Measurements from ENCODE around the gene DIO2.
A peak's percentile ranks its signal among the peaks of the same experiment; 100 is the strongest.

The DIO2 gene

GRCh38 chr14:80176893-80177292 is 34.4 kb downstream of the DIO2 start:
- DNase-seq (ENCODE audit: low read depth): no peak
- no peak for TF ChIP-seq CTCF (conservative IDR thresholded peaks at IDR 0.05; ENCODE audit: low read depth, low read length)
- no peak overlapping the region for H3K4me3 ChIP-seq (ENCODE audit: low read depth, low read length)

GRCh38 chr14:80172375-80173051 is 38.8 kb downstream of the DIO2 start:
- DNase-seq (ENCODE audit: low read depth): no peak
- no peak for TF ChIP-seq CTCF (conservative IDR thresholded peaks at IDR 0.05; ENCODE audit: low read depth, low read length)
- no peak overlapping the region for H3K4me3 ChIP-seq (ENCODE audit: low read depth, low read length)

GRCh38 chr14:80167793-80168448 is 43.4 kb downstream of the DIO2 start:
- TF ChIP-seq CTCF (conservative IDR thresholded peaks at IDR 0.05; ENCODE audit: low read depth, low read length): no peak
- no peak for DNase-seq (ENCODE audit: low read depth)
- no peak overlapping the region for H3K4me3 ChIP-seq (ENCODE audit: low read depth, low read length)

GRCh38 chr14:80164991-80165721 is 46.1 kb downstream of the DIO2 start:
- H3K4me3 ChIP-seq (ENCODE audit: low read depth, low read length): no peak overlapping the region
- TF ChIP-seq CTCF (conservative IDR thresholded peaks at IDR 0.05; ENCODE audit: low read depth, low read length): no peak
- peak; percentile 61 for DNase-seq (ENCODE audit: low read depth)

GRCh38 chr14:80152763-80153162 is 58.5 kb downstream of the DIO2 start:
- TF ChIP-seq CTCF (conservative IDR thresholded peaks at IDR 0.05; ENCODE audit: low read depth, low read length): no peak
- DNase-seq (ENCODE audit: low read depth): no peak
- H3K4me3 ChIP-seq (ENCODE audit: low read depth, low read length): no peak overlapping the region

- no peak overlapping the region for H3K4me3 ChIP-seq (ENCODE audit: low read depth, low read length)
- no peak for DNase-seq (ENCODE audit: low read depth)
- no peak for TF ChIP-seq CTCF (conservative IDR thresholded peaks at IDR 0.05; ENCODE audit: low read depth, low read length)
Measured at GRCh38 chr14:80152166-80152565, 59.1 kb downstream of the DIO2 start.
